NCI-H2196 treated with DMSO at 0.1 percent for 48 hours (cell line): ENCODE measurements around the gene ZNF410.
"Not testable (repeated sequence)": the region's sequence is repeated elsewhere in the genome, so short reads cannot be mapped to it uniquely, and the experiment has no call there.

Experiments
- DNase-seq: peaks from one replicate; lab custom pipeline; 2025; ENCODE audit not compliant: unreplicated experiment; lab: John Stamatoyannopoulos, UW

Gene ZNF410

GRCh38 chr14:73884438-73885190 lies 2.0 kb upstream of the ZNF410 start:
- no peak for DNase-seq

GRCh38 chr14:73887318-73887616 lies 608 bp downstream of the ZNF410 start:
- no peak for DNase-seq

DNA sequence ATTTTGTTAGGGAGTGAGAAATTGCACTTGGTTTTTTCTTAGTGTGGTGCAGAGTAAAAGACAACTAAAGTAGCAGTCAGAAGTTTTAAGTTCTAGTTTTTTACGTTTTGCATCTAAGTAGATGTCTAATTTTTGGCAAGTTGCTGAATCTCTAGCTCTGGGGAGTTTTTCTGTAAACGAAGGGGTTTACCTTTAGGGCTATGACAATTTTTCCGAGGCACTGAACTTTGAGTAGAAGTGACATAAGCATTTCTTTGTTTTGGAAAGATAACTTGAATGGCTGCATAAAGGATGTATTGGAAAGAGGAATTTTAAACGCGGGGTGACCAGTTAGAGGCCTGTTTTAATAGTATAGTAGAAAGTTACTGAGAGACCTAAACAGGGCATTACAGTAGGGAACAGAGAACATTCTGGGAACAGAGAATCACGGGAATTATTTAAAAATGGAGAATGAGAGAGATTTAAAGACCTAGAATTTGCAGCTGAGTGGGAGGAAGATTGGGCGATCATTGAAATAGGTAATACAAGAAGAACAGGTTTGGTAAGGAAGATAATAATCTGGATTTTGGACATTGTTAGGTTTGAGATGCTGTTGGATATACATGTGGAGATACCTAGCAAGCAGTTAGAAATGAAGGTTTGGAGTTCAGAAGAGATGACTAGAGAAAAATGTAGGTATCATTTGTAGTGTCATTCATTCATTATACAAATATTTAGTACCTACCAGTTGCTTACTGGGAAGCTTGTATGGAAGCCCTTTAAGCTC lies 1.2 kb downstream of the ZNF410 start:
- DNase-seq = no peak

- DNase-seq = no peak
Measured at GRCh38 chr14:73888460-73888725, 1.7 kb downstream of the ZNF410 start.

GRCh38 chr14:73888971-73889370 lies 2.3 kb downstream of the ZNF410 start:
- DNase-seq = no peak

DNA sequence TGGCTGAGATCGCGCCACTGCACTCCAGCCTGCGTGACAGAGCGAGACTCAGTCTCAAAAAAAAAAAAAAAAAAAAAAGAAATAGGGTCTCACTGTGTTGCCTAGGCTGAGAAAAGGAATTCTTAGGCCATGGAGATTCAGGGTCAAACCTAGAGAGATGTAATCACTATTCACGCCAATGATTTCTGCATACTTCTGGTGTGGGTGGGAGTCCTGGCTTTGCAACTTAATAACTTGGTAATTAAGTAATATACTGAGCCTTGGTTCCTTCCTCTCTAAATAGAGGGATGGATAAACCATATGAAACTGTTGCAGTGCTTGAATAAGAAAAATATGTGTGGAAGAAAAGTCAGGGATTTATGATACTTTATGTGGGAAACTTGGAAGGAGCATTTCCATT lies 2.7 kb downstream of the ZNF410 start:
- DNase-seq = no peak

- not testable (repeated sequence) for DNase-seq
Measured at GRCh38 chr14:73894180-73894687, 7.6 kb downstream of the ZNF410 start.

DNA sequence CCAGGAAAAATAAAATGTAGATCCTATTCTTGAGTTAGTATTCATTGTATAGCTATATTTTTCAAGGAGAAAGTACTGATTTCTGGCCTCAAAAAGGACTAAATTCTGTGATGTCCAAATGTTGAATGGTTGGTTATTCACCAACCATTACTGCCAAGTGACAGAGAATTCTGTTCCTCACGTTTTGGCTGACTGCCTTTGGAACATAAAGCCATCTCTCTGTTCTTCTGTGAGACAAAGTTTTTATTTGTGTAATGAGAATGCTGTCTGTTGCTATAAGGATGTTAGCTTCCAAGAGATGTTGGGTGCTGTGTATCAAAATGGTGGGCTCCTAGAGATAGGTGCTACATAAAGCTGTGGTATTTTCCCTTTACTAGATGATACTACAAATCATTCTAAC lies 9.3 kb downstream of the ZNF410 start:
- DNase-seq = no peak

GRCh38 chr14:73896521-73896920 lies 9.9 kb downstream of the ZNF410 start:
- DNase-seq = no peak

- DNase-seq = no peak
Measured at GRCh38 chr14:73903028-73903427, 16.4 kb downstream of the ZNF410 start.

DNA sequence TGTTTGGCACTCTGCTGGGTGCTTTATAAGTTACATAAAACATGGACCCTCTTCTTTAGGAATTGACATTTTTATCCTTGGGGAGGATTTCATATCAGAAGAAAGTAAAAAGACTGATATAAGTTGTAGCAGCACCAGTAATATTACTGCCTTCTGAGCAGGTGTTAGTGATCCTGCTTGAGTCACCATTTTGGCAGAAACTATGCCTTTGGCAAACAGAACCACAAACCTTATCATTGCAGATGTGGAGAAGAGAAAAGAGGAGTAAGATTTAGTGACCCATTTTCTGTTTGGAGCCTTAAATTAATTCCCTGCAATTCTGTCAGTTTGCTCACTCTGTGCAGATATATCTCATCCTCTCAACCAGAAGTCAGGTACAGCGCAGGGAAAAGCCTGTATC lies 23.0 kb downstream of the ZNF410 start:
- DNase-seq = no peak

- DNase-seq = no peak
Measured at GRCh38 chr14:73913256-73913655, 26.6 kb downstream of the ZNF410 start.

- DNase-seq = no peak
Measured at GRCh38 chr14:73916324-73916723, 29.7 kb downstream of the ZNF410 start.

- not testable (repeated sequence) for DNase-seq
Measured at GRCh38 chr14:73919457-73919856, 32.8 kb downstream of the ZNF410 start.

DNA sequence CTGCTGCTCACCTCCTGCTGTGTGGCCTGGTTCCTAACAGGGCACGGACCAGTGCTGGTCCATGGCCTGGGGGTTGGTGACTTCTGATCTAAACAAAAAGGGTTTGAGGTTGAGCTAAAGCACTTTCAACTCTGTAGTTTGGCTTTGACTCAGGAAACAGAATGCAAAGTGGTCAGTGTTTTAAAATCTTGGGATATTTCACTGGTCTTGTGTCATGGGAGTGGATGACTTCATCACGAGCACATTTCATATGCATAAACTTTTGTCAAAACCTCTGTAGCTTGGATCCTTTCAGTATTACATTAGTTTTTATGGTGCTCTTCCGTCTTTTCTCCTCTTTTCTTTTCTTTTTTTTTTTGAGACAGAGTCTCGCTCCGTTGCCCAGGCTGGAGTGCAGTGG lies 37.7 kb downstream of the ZNF410 start:
- DNase-seq = no peak

DNA sequence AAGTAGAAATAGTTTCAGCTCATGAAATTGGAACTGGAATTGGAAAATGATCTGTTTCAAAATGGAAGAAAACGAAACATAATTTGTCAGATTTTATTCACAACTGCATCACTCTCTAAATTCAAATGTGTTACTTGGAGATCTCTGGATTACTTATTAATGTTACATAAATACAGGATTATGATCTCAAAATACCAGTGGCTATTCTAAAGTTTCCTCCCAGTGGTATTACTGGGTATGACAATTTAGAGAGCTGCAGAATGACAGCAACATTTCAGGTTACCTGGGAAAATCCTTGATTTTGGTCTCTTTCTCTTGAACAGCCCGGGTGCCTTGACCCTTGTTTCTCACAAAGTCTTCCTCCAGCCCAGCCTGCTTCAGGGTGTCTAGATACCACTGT lies 49.0 kb downstream of the ZNF410 start:
- no peak for DNase-seq

DNA sequence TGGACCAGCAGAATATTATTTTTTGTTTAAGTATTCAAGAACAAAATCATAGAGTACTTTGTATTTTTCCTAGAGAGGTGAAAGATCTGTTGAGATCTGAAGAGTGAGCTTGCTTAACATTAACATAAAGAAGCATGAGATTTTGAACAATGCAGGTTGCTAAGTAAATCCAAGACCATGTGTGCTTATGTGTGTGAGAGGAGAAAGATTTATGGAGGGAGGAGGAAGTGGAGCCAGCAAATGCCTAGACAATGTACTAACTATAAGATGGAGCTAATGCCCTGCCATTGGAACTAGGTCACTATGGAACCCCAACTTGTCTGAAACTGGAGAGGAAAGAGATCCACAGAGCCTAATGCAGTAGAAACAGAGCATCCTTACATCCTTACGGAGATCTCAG lies 49.9 kb downstream of the ZNF410 start:
- DNase-seq = no peak

GRCh38 chr14:73937012-73937411 lies 50.4 kb downstream of the ZNF410 start:
- no peak for DNase-seq

DNA sequence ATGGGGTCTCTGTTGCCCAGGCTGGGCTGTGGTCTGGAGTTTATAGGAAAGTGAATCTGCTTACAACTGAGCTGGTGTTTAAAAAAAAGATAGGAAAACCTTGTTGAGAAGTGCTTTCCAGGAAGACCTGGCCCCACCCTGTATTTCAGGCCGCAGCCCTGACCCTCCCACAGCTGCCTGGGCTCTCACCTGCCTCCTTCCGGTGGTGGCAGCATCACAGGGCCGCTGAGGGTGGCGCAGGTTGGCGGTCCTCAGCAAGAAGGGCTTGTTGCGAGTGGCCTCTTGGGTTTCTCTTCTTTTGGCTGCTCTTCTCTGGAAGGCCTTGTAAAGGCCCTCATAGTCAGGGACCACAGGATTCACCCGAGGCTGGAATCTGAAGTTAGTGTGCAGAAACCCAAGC lies 55.5 kb downstream of the ZNF410 start:
- DNase-seq = no peak

GRCh38 chr14:73943083-73943482 lies 56.4 kb downstream of the ZNF410 start:
- DNase-seq = no peak

DNA sequence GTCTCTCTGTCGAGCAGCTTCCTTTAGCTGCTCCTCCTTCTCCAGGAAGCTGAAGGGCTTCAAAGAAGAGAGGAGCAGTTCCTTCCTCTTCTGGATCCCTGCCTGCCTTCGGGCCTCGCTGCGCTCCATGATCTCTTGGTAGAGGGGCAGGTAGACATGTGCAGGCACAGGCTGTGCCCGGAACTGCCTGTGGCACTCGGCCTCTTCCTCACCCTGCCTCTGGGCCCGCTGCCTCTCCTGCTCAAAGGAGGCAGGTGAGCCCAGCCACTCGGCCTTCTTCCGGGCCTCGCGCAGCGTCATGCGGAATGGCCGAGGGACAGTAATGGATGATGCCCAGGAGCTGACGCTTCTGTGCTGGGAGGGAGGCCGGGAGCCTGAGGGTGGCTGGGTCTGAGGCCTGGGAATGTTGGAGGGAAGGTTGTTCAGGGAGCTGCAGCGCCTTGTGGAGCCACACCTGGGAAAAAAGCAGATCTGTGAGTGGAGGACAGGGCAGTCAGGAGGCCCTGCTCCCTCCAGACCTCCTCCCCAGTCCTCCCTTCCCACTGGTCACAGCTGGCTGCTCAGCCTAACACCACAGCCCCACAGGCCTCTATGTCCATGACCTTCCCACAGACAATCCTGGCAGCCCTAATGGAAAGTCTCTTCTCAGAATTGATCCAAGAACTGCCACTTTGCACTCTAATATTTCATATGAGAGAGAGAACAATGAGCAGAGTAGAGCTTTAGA lies 57.9 kb downstream of the ZNF410 start:
- DNase-seq = no peak

DNA sequence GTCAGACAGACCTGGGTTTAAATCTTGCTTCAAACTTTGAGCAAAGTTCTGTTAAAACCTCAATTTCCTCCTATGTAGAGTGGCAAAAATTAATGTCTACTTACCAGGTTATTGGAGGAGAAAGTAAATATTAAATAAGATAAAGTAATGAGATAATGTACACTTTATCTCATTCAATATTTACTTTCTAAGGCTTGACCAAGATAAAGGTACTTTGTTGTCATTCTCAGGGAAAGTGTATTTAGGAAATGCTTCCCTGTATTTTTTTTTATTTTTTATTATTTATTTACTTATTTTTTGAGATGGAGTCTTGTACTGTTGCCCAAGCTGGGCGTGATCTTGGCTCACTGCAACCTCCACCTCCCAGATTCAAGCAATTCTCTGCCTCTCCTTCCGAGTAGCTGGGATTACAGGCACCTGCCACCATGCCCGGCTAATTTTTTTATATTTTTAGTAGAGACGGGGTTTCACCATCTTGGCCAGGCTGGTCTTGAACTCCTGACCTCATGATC lies 58.6 kb downstream of the ZNF410 start:
- no peak for DNase-seq
